CD8-positive, alpha-beta memory T cell (primary cell): ENCODE measurements around the gene ACP6. TPM values are rescaled to one million over a fixed set of nuclear protein-coding genes. Genes with fewer than 3 reads are reported as not detected.
A peak's percentile ranks its signal among the peaks of the same experiment; 100 is the strongest.
"Not testable (repeated sequence)": the region's sequence is repeated elsewhere in the genome, so short reads cannot be mapped to it uniquely, and the experiment has no call there.

Experiments
- CTCF ChIA-PET: fragments of 350-600 bp; sonication (Branson Sonifier 250); formaldehyde crosslinking; loops from one replicate; lab custom pipeline; 2021; ENCODE audit warnings: antibody characterized with exemption; lab: Charles Lee
- POLR2A ChIA-PET: fragments of 350-600 bp; sonication (Branson Sonifier 250); formaldehyde crosslinking; loops from one replicate; lab custom pipeline; 2021; ENCODE audit warnings: antibody characterized with exemption; lab: Charles Lee
- DNase-seq, 5 donors: peaks; one replicate each; pipeline versions ENCODE4 v3.0.0 to v3.0.0-alpha.2; 2020 to 2022; ENCODE audit warnings: mixed read lengths in 1 of 5
- H3K27ac ChIP-seq: one replicate; pipeline ENCODE4 v1.7.0; 2013; ENCODE audit warnings: low read depth, mild to moderate bottlenecking, low read length, moderate library complexity
- H3K27me3 ChIP-seq: 2 replicates; pipeline ENCODE4 v1.7.0; 2013; ENCODE audit warnings: low read length, mild to moderate bottlenecking; ENCODE audit not compliant: insufficient read depth, poor library complexity, severe bottlenecking
- H3K36me3 ChIP-seq: 2 replicates; pipeline ENCODE4 v1.7.0; 2013; ENCODE audit warnings: mild to moderate bottlenecking, low read length, moderate library complexity; ENCODE audit not compliant: insufficient read depth
- H3K4me1 ChIP-seq: 2 replicates; pipeline ENCODE4 v1.7.0; 2013; ENCODE audit warnings: mild to moderate bottlenecking, low read length, moderate library complexity; ENCODE audit not compliant: insufficient read depth
- H3K4me3 ChIP-seq: 2 replicates; pipeline ENCODE4 v1.7.0; 2013; ENCODE audit warnings: mild to moderate bottlenecking, low read length
- H3K9me3 ChIP-seq: 2 replicates; pipeline ENCODE4 v1.7.0; 2013; ENCODE audit warnings: mild to moderate bottlenecking, low read length
- H3K27ac Mint-ChIP-seq, 8 donors: one replicate each; pipeline ENCODE4 v1.8.0; 2020 to 2021; ENCODE audit warnings: mixed read lengths in 8 of 8, mild to moderate bottlenecking in 6 of 8, inconsistent platforms in 3 of 8, moderate library complexity in 3 of 8
- H3K27me3 Mint-ChIP-seq, 2 donors: one replicate each; pipeline ENCODE4 v1.8.0; 2020 to 2021; ENCODE audit warnings: mixed read lengths in 2 of 2, mild to moderate bottlenecking in 1 of 2, moderate library complexity in 1 of 2
- H3K36me3 Mint-ChIP-seq, 3 donors: one replicate each; pipeline ENCODE4 v1.8.0; 2020 to 2021; ENCODE audit warnings: mixed read lengths in 3 of 3, inconsistent platforms in 1 of 3, mild to moderate bottlenecking in 1 of 3
- H3K4me1 Mint-ChIP-seq, 3 donors: one replicate each; pipeline ENCODE4 v1.8.0; 2020 to 2021; ENCODE audit warnings: mixed read lengths in 3 of 3, inconsistent platforms in 1 of 3, mild to moderate bottlenecking in 1 of 3
- H3K4me3 Mint-ChIP-seq, 7 donors: one replicate each; pipeline ENCODE4 v1.8.0; 2020 to 2021; ENCODE audit warnings: mixed read lengths in 7 of 7, mild to moderate bottlenecking in 6 of 7, moderate library complexity in 4 of 7, inconsistent platforms in 2 of 7
- H3K9me3 Mint-ChIP-seq, 5 donors: one replicate each; pipeline ENCODE4 v1.8.0; 2020 to 2022; ENCODE audit warnings: mixed read lengths in 5 of 5, mild to moderate bottlenecking in 3 of 5, moderate library complexity in 2 of 5, inconsistent platforms in 1 of 5
- polyA plus RNA-seq: library from polyadenylated mRNA; unstranded; fragments of 300-500 nt; fragmentation: Illumina TruSeq; gene quantifications from one replicate; pipeline ENCODE4 v1.2.3, GENCODE V29; 2021
- total RNA-seq, 2 experiments: library from RNA; stranded (reverse); gene quantifications; one replicate each; pipeline ENCODE4 v1.2.3, GENCODE V29; 2021

Gene ACP6
- total and polyA plus RNA-seq, 3 experiments from 2014 or later: 5.2 to 14.7 (median 7.5) TPM

DNA sequence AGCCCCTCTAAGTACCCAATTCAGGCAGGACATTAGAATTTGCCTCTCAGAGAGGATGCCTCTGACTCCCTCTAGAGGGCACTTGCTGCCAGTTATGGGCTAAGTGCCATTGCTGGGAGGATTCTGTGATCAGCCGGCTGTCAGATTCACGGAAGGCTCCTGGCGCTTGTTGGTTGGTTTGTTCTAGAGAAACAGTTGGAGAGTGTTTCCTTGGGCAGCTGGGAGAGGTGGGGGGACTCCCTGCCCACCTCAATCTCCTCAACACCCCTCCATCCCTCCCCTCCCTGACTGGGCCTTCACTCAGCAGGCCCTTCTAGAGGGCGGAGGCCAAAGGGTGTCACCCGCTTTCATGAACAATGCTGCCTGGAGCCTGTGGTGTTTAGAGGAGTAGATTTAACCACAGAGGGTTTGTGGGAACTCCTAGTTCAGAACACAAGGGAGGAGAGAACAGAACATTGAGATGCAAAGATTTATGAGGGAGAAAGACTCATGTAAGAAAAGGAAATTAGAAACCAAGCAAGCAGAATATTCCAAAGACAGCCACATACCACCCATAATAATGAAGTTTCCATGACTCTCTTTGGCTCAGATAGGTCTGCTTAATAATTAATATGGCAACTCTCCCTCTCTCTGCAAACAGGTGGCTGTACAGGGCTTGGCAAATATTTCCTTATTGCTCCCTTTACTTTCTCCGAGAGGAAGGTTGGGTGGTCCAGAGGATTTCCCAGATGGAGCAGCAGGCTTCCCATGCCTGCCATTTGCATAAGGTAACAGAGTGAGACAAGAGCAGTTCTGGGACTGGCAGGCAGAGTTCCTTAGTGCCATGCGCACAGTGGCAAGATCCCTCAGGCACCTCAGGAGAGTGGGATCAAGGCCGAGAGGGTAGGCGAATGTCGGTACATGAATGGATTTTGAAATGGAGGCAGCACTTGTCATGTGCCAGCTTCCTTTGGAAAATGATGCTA, 30.0 kb upstream of the ACP6 start:
- Histone ChIP-seq H3K9me3 (no peaks in the 10 kb centered on the region), H3K27ac (no peak overlapping the region), H3K27me3 (no peaks in the 10 kb centered on the region), H3K4me3 (peak overlapping the region; percentile 44), H3K36me3 (no peaks in the 10 kb centered on the region), H3K4me1 (peaks cover 8% of the 10 kb centered on the region)
- Mint-ChIP-seq H3K36me3 (no peaks in the 10 kb centered on the region), H3K27ac (peak overlapping the region in 5 of 8 donors; percentile 6 to 72 (median 54)), H3K27me3 (peaks cover 12 to 29% of the 10 kb centered on the region in 2 donors), H3K4me3 (peak overlapping the region in 2 of 7 donors; percentile 18 to 46), H3K4me1 (peaks cover 4 to 8% (median 5%) of the 10 kb centered on the region in 3 donors), H3K9me3 (no peaks in the 10 kb centered on the region)
- peak; percentile 10 to 66 (median 44) for DNase-seq
- ChIA-PET CTCF (interaction anchor here (1.5 to 3.1 kb wide), 2 partner anchors 52 to 192 kb away, joined by 3 to 11 read pairs; no protein-coding TSS in a partner anchor), POLR2A (no interaction called here)

DNA sequence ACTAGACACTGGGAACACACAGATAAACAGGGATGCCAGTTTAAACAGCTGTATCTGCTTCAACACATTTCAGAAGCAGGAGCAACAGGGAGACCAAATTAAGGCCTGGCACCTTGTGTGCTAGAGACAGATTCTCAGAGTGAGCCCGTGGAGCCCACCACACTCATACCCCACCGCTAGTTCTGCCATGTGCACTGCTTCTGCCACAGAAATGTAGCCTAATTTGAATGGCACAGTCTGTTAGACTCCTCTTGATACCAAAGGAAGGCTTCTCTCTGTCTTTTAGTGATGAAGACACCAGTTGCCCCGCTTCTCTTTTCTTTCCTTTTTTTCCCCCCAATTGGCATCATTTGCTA, 29.3 kb upstream of the ACP6 start:
- H3K4me3 ChIP-seq: no peak overlapping the region
- peak overlapping the region in 4 of 8 donors; percentile 6 to 67 (median 12) for H3K27ac Mint-ChIP-seq
- no peak overlapping the region for H3K4me3 Mint-ChIP-seq
- H3K9me3 Mint-ChIP-seq: no peaks in the 10 kb centered on the region
- POLR2A ChIA-PET: no interaction called here
- H3K4me1 Mint-ChIP-seq: peaks cover 4 to 8% (median 5%) of the 10 kb centered on the region in 3 donors
- no peaks in the 10 kb centered on the region for H3K36me3 ChIP-seq
- CTCF ChIA-PET: interaction anchor here (1.3 to 3.1 kb wide), 3 partner anchors 26 to 193 kb away, joined by 3 to 11 read pairs (median 3); no protein-coding TSS in a partner anchor
- no peaks in the 10 kb centered on the region for H3K36me3 Mint-ChIP-seq
- H3K27me3 Mint-ChIP-seq: peaks cover 12 to 30% of the 10 kb centered on the region in 2 donors
- H3K9me3 ChIP-seq: no peaks in the 10 kb centered on the region
- H3K27ac ChIP-seq: no peak overlapping the region
- H3K4me1 ChIP-seq: peaks cover 8% of the 10 kb centered on the region
- no peaks in the 10 kb centered on the region for H3K27me3 ChIP-seq
- DNase-seq: no peak

DNA sequence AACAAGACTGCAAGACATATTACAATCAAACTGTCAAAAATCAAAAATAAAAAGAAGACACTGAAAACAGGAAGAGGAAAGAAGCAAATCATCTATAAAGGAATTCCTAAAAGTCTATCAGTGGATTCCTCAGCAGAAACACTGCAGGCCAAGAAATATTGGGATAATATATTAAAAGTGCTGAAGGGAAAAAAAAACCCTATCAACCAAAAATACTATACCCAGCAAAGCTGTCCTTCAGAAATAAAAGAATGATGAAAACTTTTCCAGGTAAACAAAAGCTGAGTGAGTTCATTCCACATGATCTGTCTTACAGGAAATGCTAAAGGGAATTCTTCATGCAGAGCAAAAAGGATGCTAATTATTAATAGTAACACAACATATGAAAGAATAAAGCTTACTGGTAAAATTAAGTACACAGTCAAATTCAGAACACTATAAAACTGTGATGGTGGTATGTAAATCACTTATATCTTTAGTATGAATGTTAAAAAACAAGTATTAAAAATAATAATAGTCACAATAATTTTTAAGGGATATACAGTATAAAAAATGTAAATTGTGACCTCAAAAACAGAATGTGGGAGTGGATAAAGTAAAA, 12.9 kb upstream of the ACP6 start:
- CTCF ChIA-PET: no interaction called here
- Mint-ChIP-seq H3K4me1 (peaks cover 0 to 6% (median 0%) of the 10 kb centered on the region in 3 donors), H3K9me3 (peaks cover 22 to 34% (median 26%) of the 10 kb centered on the region in 5 donors), H3K27me3 (peaks cover 11 to 16% of the 10 kb centered on the region in 2 donors), H3K4me3 (no peak overlapping the region), H3K36me3 (peaks cover 2 to 36% (median 2%) of the 10 kb centered on the region in 3 donors), H3K27ac (no peak overlapping the region)
- H3K4me3 ChIP-seq: no peak overlapping the region
- no peaks in the 10 kb centered on the region for H3K4me1 ChIP-seq
- H3K27ac ChIP-seq: no peak overlapping the region
- no peaks in the 10 kb centered on the region for H3K27me3 ChIP-seq
- no peak for DNase-seq
- no peaks in the 10 kb centered on the region for H3K36me3 ChIP-seq
- POLR2A ChIA-PET: no interaction called here
- peaks cover 7% of the 10 kb centered on the region for H3K9me3 ChIP-seq

DNA sequence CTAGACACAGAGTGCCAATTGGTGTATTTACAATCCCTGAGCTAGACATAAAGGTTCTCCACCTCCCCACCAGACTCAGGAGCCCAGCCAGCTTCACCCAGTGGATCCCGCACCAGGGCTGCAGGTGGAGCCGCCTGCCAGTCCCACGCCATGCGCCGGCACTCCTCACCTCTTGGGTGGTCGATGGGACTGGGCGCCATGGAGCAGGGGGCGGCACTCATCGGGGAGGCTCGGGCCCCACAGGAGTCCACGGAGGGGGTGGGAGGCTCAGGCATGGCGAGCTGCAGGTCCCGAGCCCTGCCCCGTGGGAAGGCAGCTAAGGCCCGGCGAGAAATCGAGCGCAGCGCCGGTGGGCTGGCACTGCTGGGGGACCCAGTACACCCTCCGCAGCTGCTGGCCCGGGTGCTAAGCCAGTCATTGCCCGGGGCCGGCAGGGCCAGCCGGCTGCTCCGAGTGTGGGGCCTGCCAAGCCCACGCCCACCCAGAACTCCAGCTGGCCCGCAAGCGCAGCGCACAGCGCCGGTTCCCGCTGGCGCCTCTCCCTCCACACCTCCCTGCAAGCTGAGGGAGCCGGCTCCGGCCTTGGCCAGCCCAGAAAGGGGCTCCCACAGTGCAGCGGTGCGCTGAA, 10.4 kb upstream of the ACP6 start:
- Mint-ChIP-seq H3K36me3 (peaks cover 2 to 32% (median 2%) of the 10 kb centered on the region in 3 donors), H3K9me3 (peaks cover 19 to 37% (median 32%) of the 10 kb centered on the region in 5 donors), H3K27me3 (peaks cover 11 to 15% of the 10 kb centered on the region in 2 donors)
- H3K27ac Mint-ChIP-seq, H3K4me3 ChIP-seq, H3K27me3 ChIP-seq, H3K27ac ChIP-seq, H3K4me3 Mint-ChIP-seq, POLR2A ChIA-PET, H3K4me1 Mint-ChIP-seq, DNase-seq, H3K9me3 ChIP-seq, H3K4me1 ChIP-seq, CTCF ChIA-PET, H3K36me3 ChIP-seq: not testable (repeated sequence)

DNA sequence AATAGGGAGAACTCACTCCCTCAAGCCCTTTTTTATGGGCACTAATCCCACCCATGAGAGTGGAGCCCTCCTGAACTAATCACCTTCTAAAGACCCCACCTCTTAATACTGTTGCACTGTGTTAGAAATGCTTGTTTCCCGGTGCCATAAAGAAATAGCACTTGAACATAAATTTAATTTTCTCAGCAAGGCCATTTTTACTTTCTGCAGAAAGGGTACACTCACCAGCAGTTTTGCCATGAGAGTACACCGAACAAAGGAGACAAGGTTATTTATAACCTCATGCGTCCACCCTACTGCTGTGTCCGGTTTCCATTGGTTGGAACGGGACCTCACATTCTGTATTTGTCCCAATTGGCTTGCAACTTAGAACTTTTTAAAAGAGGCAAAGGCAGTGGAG, 7.4 kb upstream of the ACP6 start:
- DNase-seq, CTCF ChIA-PET, H3K4me3 Mint-ChIP-seq, H3K4me3 ChIP-seq, H3K36me3 ChIP-seq, H3K27ac Mint-ChIP-seq, H3K27ac ChIP-seq, H3K4me1 Mint-ChIP-seq, H3K4me1 ChIP-seq, POLR2A ChIA-PET, H3K27me3 ChIP-seq, H3K9me3 ChIP-seq: not testable (repeated sequence)
- Mint-ChIP-seq H3K36me3 (peaks cover under 1 to 16% (median 2%) of the 10 kb centered on the region in 3 donors), H3K27me3 (peaks cover 8 to 24% of the 10 kb centered on the region in 2 donors), H3K9me3 (peaks cover 7 to 22% (median 20%) of the 10 kb centered on the region in 5 donors)

DNA sequence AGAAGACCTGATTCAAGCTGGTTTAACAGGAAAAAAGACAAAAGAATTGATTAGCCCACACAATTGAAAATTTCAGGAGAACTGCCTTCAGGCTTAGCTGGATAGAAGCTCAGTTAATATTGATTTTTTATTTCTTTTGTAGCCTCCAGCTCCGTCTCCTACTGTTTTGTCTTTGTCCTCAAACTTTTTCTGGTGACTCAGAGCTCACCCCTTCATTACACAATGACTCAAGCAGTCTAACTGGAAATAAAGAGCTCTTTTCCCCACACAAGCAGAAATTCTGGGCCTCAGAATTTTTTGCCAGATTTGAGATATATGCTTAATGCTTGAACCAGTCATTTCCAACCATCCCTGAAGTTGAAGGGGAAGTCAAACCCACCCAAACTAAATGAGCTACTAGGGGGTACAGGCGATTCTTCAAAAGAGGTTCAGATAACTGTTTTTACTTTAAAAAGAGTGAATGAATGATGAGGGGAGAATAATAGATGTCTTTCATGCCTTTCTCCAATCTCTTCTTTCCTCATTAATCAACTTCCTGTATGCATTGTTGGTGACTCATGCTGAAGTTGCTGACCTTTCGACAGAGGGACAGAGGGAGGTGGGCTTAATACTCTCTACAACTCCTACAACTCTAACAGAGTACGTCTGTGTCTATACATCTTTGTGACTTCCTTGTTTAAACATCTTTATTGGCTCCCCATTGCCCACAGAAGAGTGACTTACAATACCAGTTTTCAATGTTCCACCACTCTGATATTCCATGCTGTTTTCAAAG, 6.2 kb upstream of the ACP6 start:
- H3K4me3 Mint-ChIP-seq: no peak overlapping the region
- H3K36me3 Mint-ChIP-seq: peaks cover 0 to 9% (median 1%) of the 10 kb centered on the region in 3 donors
- Histone ChIP-seq H3K27ac (no peak overlapping the region), H3K4me1 (no peaks in the 10 kb centered on the region), H3K36me3 (no peaks in the 10 kb centered on the region), H3K9me3 (no peaks in the 10 kb centered on the region), H3K27me3 (no peaks in the 10 kb centered on the region), H3K4me3 (no peak overlapping the region)
- H3K9me3 Mint-ChIP-seq: peaks cover 0 to 13% (median 13%) of the 10 kb centered on the region in 5 donors
- H3K27ac Mint-ChIP-seq: no peak overlapping the region
- no peaks in the 10 kb centered on the region for H3K4me1 Mint-ChIP-seq
- CTCF ChIA-PET: no interaction called here
- peaks cover 2 to 23% of the 10 kb centered on the region in 2 donors for H3K27me3 Mint-ChIP-seq
- POLR2A ChIA-PET: no interaction called here
- DNase-seq: no peak

DNA sequence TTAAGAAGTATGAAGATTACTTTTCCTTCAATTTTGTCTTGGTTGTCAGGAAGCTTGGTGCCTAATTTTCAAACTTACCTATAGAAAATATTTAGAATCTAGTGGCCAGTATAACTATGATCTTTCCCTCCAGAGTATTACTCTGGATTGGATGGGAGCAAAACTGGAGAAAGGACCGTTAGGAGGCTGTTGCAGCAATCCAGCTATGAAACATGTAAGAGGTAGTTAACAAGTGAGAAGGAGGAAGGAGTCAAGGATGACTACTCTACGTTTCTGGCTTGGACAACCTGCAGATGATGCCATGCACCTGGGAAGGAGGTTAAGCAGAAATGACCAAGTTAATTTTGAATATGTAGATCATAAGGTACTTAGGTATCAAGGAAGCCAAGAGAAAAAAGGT, 3.5 kb upstream of the ACP6 start:
- peaks cover 1 to 9% (median 6%) of the 10 kb centered on the region in 3 donors for H3K36me3 Mint-ChIP-seq
- peaks cover 0 to 13% (median 10%) of the 10 kb centered on the region in 5 donors for H3K9me3 Mint-ChIP-seq
- H3K4me1 Mint-ChIP-seq: peaks cover 10 to 13% (median 13%) of the 10 kb centered on the region in 3 donors
- ChIA-PET CTCF (interaction anchor here (1.2 kb wide), 1 partner anchor 25 kb away, joined by 3 read pairs; no protein-coding TSS in a partner anchor), POLR2A (no interaction called here)
- H3K4me3 Mint-ChIP-seq: peak overlapping the region in 1 of 7 donors; percentile 5
- Histone ChIP-seq H3K36me3 (no peaks in the 10 kb centered on the region), H3K4me1 (peaks cover 12% of the 10 kb centered on the region), H3K4me3 (no peak overlapping the region), H3K27ac (no peak overlapping the region), H3K27me3 (no peaks in the 10 kb centered on the region), H3K9me3 (no peaks in the 10 kb centered on the region)
- no peak overlapping the region for H3K27ac Mint-ChIP-seq
- DNase-seq: no peak
- H3K27me3 Mint-ChIP-seq: peaks cover 2 to 20% of the 10 kb centered on the region in 2 donors
